PC-9 (cell line): Measurements from ENCODE around the gene SF3A2. TPM values are rescaled to one million over a fixed set of nuclear protein-coding genes. Genes with fewer than 3 reads are reported as not detected.

Source experiments
- BruUV-seq: library from RNA; stranded (reverse); fragments of 400-500 nt; replicated peaks from 2 replicates; lab custom pipeline; 2021; lab: Mats Ljungman, UMichigan
- CTCF ChIA-PET: fragments of 300-600 bp; sonication (Branson Sonifier 250); formaldehyde crosslinking; loops from one replicate; lab custom pipeline; 2022; ENCODE audit warnings: antibody characterized with exemption; lab: Charles Lee
- POLR2A ChIA-PET: fragments of 300-600 bp; sonication (Branson Sonifier 250); formaldehyde crosslinking; loops from one replicate; lab custom pipeline; 2022; ENCODE audit warnings: antibody characterized with exemption; ENCODE audit not compliant: unreplicated experiment; lab: Charles Lee
- DNase-seq, 2 experiments: peaks; one replicate each; pipeline versions ENCODE4 v3.0.0 to v3.0.0-alpha.2; 2015 to 2022; ENCODE audit warnings: mixed read lengths in 1 of 2
- H2AFZ ChIP-seq: fragments of 200-600 bp; sonication (generic); 2 replicates; pipeline ENCODE4 v1.8.1; 2017; ENCODE audit warnings: antibody characterized with exemption
- H3F3A ChIP-seq: fragments of 200-600 bp; sonication (generic); 2 replicates; pipeline ENCODE4 v1.8.1; 2017; ENCODE audit warnings: antibody characterized with exemption, mild to moderate bottlenecking, low read depth; ENCODE audit not compliant: insufficient read depth
- H3K27ac ChIP-seq: fragments of 200-600 bp; sonication (generic); 2 replicates; pipeline ENCODE4 v1.6.1; 2016; ENCODE audit warnings: mixed run types
- H3K27me3 ChIP-seq: fragments of 200-600 bp; sonication (generic); 2 replicates; pipeline ENCODE4 v1.6.1; 2016; ENCODE audit warnings: low read depth, mixed run types; ENCODE audit not compliant: insufficient read depth
- H3K36me3 ChIP-seq: fragments of 200-600 bp; sonication (generic); 2 replicates; pipeline ENCODE4 v1.6.1; 2016; ENCODE audit warnings: low read depth, mixed run types
- H3K4me1 ChIP-seq: fragments of 200-600 bp; sonication (generic); replicated peaks from 2 replicates; pipeline ENCODE4 v1.6.1; 2016; ENCODE audit warnings: mixed run types; ENCODE audit not compliant: insufficient read depth
- H3K4me2 ChIP-seq: fragments of 200-600 bp; sonication (generic); 2 replicates; pipeline ENCODE4 v1.6.1; 2017; ENCODE audit warnings: mixed run types
- H3K4me3 ChIP-seq: fragments of 200-600 bp; sonication (generic); 2 replicates; pipeline ENCODE4 v1.6.1; 2016; ENCODE audit warnings: mixed run types
- H3K79me2 ChIP-seq: fragments of 200-600 bp; sonication (generic); 2 replicates; pipeline ENCODE4 v1.6.1; 2017; ENCODE audit warnings: low read depth, mixed run types
- H3K9me2 ChIP-seq: fragments of 200-600 bp; sonication (generic); 2 replicates; pipeline ENCODE4 v1.8.1; 2017; ENCODE audit warnings: mild to moderate bottlenecking; ENCODE audit not compliant: insufficient read depth
- H3K9me3 ChIP-seq: fragments of 200-600 bp; sonication (generic); 2 replicates; pipeline ENCODE4 v1.8.1; 2016; ENCODE audit warnings: low read depth; ENCODE audit not compliant: insufficient read depth
- H4K20me1 ChIP-seq: fragments of 200-600 bp; sonication (generic); 2 replicates; pipeline ENCODE4 v1.8.1; 2017; ENCODE audit not compliant: insufficient read depth
- EZH2 ChIP-seq: fragments of 200-600 bp; sonication (generic); IDR thresholded peaks from 2 replicates; pipeline ENCODE4 v1.8.0; 2017; ENCODE audit warnings: antibody characterized with exemption, low read depth
- intact Hi-C: fragments of 100-400 bp; cut with micrococcal nuclease; formaldehyde crosslinking; loops from one replicate; pipeline ENCODE4 v1.10.0; 2022; ENCODE audit not compliant: unreplicated experiment
- total RNA-seq: library from RNA; stranded (reverse); gene quantifications from 2 replicates; pipeline ENCODE4 v1.2.3, GENCODE V29; 2021
- TF ChIP-seq, protein P1 (sequence below): fragments of 200-600 bp; sonication (generic); conservative IDR thresholded peaks from 2 replicates; pipeline ENCODE4 v1.6.1; 2017; ENCODE audit warnings: mixed run types, antibody characterized with exemption, mild to moderate bottlenecking, moderate library complexity

SF3A2 gene
- total RNA-seq, 1 experiment from 2014 or later = 83.0 TPM

GRCh38 chr19:2243274-2244124 is 6.9 kb downstream of the SF3A2 start:
- TF ChIP-seq, protein P1, sequence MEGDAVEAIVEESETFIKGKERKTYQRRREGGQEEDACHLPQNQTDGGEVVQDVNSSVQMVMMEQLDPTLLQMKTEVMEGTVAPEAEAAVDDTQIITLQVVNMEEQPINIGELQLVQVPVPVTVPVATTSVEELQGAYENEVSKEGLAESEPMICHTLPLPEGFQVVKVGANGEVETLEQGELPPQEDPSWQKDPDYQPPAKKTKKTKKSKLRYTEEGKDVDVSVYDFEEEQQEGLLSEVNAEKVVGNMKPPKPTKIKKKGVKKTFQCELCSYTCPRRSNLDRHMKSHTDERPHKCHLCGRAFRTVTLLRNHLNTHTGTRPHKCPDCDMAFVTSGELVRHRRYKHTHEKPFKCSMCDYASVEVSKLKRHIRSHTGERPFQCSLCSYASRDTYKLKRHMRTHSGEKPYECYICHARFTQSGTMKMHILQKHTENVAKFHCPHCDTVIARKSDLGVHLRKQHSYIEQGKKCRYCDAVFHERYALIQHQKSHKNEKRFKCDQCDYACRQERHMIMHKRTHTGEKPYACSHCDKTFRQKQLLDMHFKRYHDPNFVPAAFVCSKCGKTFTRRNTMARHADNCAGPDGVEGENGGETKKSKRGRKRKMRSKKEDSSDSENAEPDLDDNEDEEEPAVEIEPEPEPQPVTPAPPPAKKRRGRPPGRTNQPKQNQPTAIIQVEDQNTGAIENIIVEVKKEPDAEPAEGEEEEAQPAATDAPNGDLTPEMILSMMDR = no peak
- TF ChIP-seq EZH2 = no peak
- peaks cover 53% of the 10 kb centered on the region for H4K20me1 ChIP-seq
- H3K9me2 ChIP-seq = no peaks in the 10 kb centered on the region
- no peak overlapping the region for H3K4me2 ChIP-seq
- ChIA-PET CTCF (no interaction called here), POLR2A (interaction anchor here (0.6 kb wide), 1 partner anchor 17 kb away, joined by 3 read pairs; no protein-coding TSS in a partner anchor)
- no peak overlapping the region for H3K27ac ChIP-seq
- BruUV-seq = no TSS peak
- intact Hi-C loops = no loop called here
- no peaks in the 10 kb centered on the region for H3K36me3 ChIP-seq
- H3K4me3 ChIP-seq = no peak overlapping the region
- DNase-seq = no peak
- H3K9me3 ChIP-seq = no peaks in the 10 kb centered on the region
- H3K4me1 ChIP-seq = peaks cover 5% of the 10 kb centered on the region
- no peaks in the 10 kb centered on the region for H3K27me3 ChIP-seq
- H3K79me2 ChIP-seq = peaks cover 48% of the 10 kb centered on the region
- 0 out of 2 replicates have a peak, but pooled peaks cover 3% of the 10 kb centered on the region for H3F3A ChIP-seq
- no peak overlapping the region for H2AFZ ChIP-seq

DNA sequence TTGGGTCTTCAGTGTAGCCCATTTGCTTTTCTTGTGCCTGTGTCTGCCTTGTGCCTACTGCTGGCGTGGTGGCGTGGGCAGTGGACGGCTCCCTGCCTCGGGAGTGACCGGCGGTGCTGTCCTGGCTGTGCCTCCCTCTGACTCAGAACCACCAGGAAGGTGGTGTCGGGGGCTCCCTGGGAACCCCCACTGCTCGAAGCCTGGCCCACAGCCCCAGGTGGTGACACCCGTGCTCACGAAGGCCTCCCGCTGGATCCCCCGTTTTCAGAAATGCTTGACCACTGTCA is 7.4 kb downstream of the SF3A2 start:
- Histone ChIP-seq H3K36me3 (no peaks in the 10 kb centered on the region), H3K9me2 (no peaks in the 10 kb centered on the region), H3F3A (no peaks in the 10 kb centered on the region), H3K4me2 (no peak overlapping the region), H3K27me3 (no peaks in the 10 kb centered on the region), H2AFZ (no peak overlapping the region), H3K27ac (no peak overlapping the region), H4K20me1 (peaks cover 47% of the 10 kb centered on the region), H3K4me3 (no peak overlapping the region), H3K4me1 (no peaks in the 10 kb centered on the region), H3K9me3 (no peaks in the 10 kb centered on the region), H3K79me2 (peaks cover 42% of the 10 kb centered on the region)
- DNase-seq = no peak
- no TSS peak for BruUV-seq
- intact Hi-C loops = no loop called here
- ChIA-PET POLR2A (no interaction called here), CTCF (no interaction called here)
- TF ChIP-seq, protein P1 = no peak
- TF ChIP-seq EZH2 = no peak

- no peak overlapping the region for H3K4me3 ChIP-seq
- DNase-seq = no peak
- intact Hi-C loops = no loop called here
- ChIA-PET POLR2A (no interaction called here), CTCF (no interaction called here)
- no peaks in the 10 kb centered on the region for H3K9me3 ChIP-seq
- no peaks in the 10 kb centered on the region for H3F3A ChIP-seq
- H3K79me2 ChIP-seq = peaks cover 38% of the 10 kb centered on the region
- no peak overlapping the region for H2AFZ ChIP-seq
- H4K20me1 ChIP-seq = peaks cover 43% of the 10 kb centered on the region
- BruUV-seq = no TSS peak
- no peak overlapping the region for H3K4me2 ChIP-seq
- TF ChIP-seq, protein P1 = no peak
- no peak for TF ChIP-seq EZH2
- no peaks in the 10 kb centered on the region for H3K9me2 ChIP-seq
- no peaks in the 10 kb centered on the region for H3K4me1 ChIP-seq
- H3K27me3 ChIP-seq = no peaks in the 10 kb centered on the region
- no peak overlapping the region for H3K27ac ChIP-seq
- H3K36me3 ChIP-seq = no peaks in the 10 kb centered on the region
Measured at GRCh38 chr19:2244486-2244885, 7.9 kb downstream of the SF3A2 start.
